HEK293T (cell line): ENCODE results near the gene HES7.
A peak's percentile ranks its signal among the peaks of the same experiment; 100 is the strongest.

ENCODE experiments used
- CTCF ChIA-PET: fragments of 350-600 bp; formaldehyde crosslinking; extraction: SDS; loops from one replicate; lab custom pipeline; 2021; ENCODE audit warnings: antibody characterized with exemption, inconsistent platforms; lab: Yijun Ruan, JAX
- POLR2A ChIA-PET: fragments of 350-600 bp; formaldehyde crosslinking; extraction: SDS; loops from one replicate; lab custom pipeline; 2020; ENCODE audit warnings: antibody characterized with exemption, inconsistent platforms; lab: Yijun Ruan, JAX
- DNase-seq: peaks from one replicate; pipeline ENCODE4 v3.0.0; 2012; ENCODE audit warnings: mixed read lengths; ENCODE audit errors: extremely low spot score
- ARNT ChIP-seq: fragments of 450-650 bp; IDR thresholded peaks from 2 replicates; pipeline ENCODE4 v1.6.1; 2017; ENCODE audit warnings: mild to moderate bottlenecking
- BHLHE40 ChIP-seq: fragments of 450-650 bp; IDR thresholded peaks from 2 replicates; pipeline ENCODE4 v1.6.1; 2016; ENCODE audit warnings: mild to moderate bottlenecking, moderate library complexity, borderline replicate concordance
- CTBP1 ChIP-seq: fragments of 450-650 bp; IDR thresholded peaks from 2 replicates; pipeline ENCODE4 v1.6.1; 2016; ENCODE audit warnings: borderline replicate concordance
- ELF4 ChIP-seq: fragments of 450-650 bp; IDR thresholded peaks from 2 replicates; pipeline ENCODE4 v1.6.1; 2017; ENCODE audit warnings: antibody characterized with exemption
- FOXA1 ChIP-seq: fragments of 450-650 bp; IDR thresholded peaks from 2 replicates; pipeline ENCODE4 v1.6.1; 2016; ENCODE audit warnings: mild to moderate bottlenecking
- FOXK2 ChIP-seq: fragments of 450-650 bp; IDR thresholded peaks from 2 replicates; pipeline ENCODE4 v1.6.1; 2016; ENCODE audit warnings: mild to moderate bottlenecking
- FOXM1 ChIP-seq: fragments of 450-650 bp; IDR thresholded peaks from 2 replicates; pipeline ENCODE4 v1.6.1; 2017; ENCODE audit warnings: mild to moderate bottlenecking, borderline replicate concordance
- HDGF ChIP-seq: fragments of 450-650 bp; IDR thresholded peaks from 2 replicates; pipeline ENCODE4 v1.6.1; 2017; ENCODE audit warnings: antibody characterized with exemption, borderline replicate concordance
- L3MBTL2 ChIP-seq: fragments of 450-650 bp; conservative IDR thresholded peaks from 2 replicates; pipeline ENCODE4 v1.6.1; 2016; ENCODE audit warnings: mild to moderate bottlenecking
- LEF1 ChIP-seq: fragments of 450-650 bp; IDR thresholded peaks from 2 replicates; pipeline ENCODE4 v1.6.1; 2017; ENCODE audit warnings: mild to moderate bottlenecking, borderline replicate concordance
- NFRKB ChIP-seq: fragments of 450-650 bp; IDR thresholded peaks from 2 replicates; pipeline ENCODE4 v1.6.1; 2016; ENCODE audit warnings: mild to moderate bottlenecking, moderate library complexity
- PKNOX1 ChIP-seq: fragments of 450-650 bp; IDR thresholded peaks from 2 replicates; pipeline ENCODE4 v1.6.1; 2016
- SP1 ChIP-seq: fragments of 450-650 bp; IDR thresholded peaks from 2 replicates; pipeline ENCODE4 v1.6.1; 2017
- SUZ12 ChIP-seq: fragments of 450-650 bp; IDR thresholded peaks from 2 replicates; pipeline ENCODE4 v1.6.1; 2016; ENCODE audit warnings: mild to moderate bottlenecking
- TARDBP ChIP-seq: fragments of 450-650 bp; IDR thresholded peaks from 2 replicates; pipeline ENCODE4 v1.6.1; 2016
- ZNF384 ChIP-seq: fragments of 450-650 bp; IDR thresholded peaks from 2 replicates; pipeline ENCODE4 v1.6.1; 2016

Gene HES7

GRCh38 chr17:8138374-8138671, 14.4 kb upstream of the HES7 start:
- ChIA-PET POLR2A (interaction anchor here (1.0 to 5.8 kb wide), 6 partner anchors 14 to 244 kb away, joined by 3 to 53 read pairs (median 4); partner anchors contain the start of genes PER1 and SLC25A35), CTCF (interaction anchor here (0.7 to 2.4 kb wide), 4 partner anchors 19 to 109 kb away, joined by 4 to 7 read pairs (median 5); partner anchors contain the start of gene CTC1)
- no peak for DNase-seq
- TF ChIP-seq L3MBTL2 (0 out of 2 replicates have a peak, but pooled peaks have one; percentile 28), FOXA1 (no peak)

- CTCF ChIA-PET: interaction anchor here (0.7 to 2.4 kb wide), 6 partner anchors 18 to 71 kb away, joined by 3 to 7 read pairs (median 4); no protein-coding TSS in a partner anchor
- TF ChIP-seq HDGF: no peak
- no peak for TF ChIP-seq L3MBTL2
- no peak for TF ChIP-seq PKNOX1
- TF ChIP-seq FOXM1: no peak
- TF ChIP-seq LEF1: no peak
- no peak for TF ChIP-seq FOXA1
- no peak for TF ChIP-seq ARNT
- TF ChIP-seq BHLHE40: no peak
- no peak for TF ChIP-seq FOXK2
- no peak for TF ChIP-seq NFRKB
- no peak for TF ChIP-seq ZNF384
- no peak for TF ChIP-seq TARDBP
- no peak for TF ChIP-seq SUZ12
- TF ChIP-seq SP1: no peak
- no peak for TF ChIP-seq CTBP1
- TF ChIP-seq ELF4: no peak
- POLR2A ChIA-PET: interaction anchor here (0.9 to 5.8 kb wide), 9 partner anchors 9 to 244 kb away, joined by 3 to 53 read pairs (median 4); partner anchors contain the start of genes AURKB, PER1 and SLC25A35
Observed at GRCh38 chr17:8137645-8138373, 13.9 kb upstream of the HES7 start.

GRCh38 chr17:8133941-8134340, 10.0 kb upstream of the HES7 start:
- ChIA-PET CTCF (interaction anchor here (0.9 kb wide), 1 partner anchor 73 kb away, joined by 3 read pairs; no protein-coding TSS in a partner anchor), POLR2A (interaction anchor here (0.7 to 1.3 kb wide), 3 partner anchors 20 to 90 kb away, joined by 3 to 4 read pairs (median 4); no protein-coding TSS in a partner anchor)
- TF ChIP-seq FOXM1: no peak
- TF ChIP-seq FOXK2: no peak
- no peak for TF ChIP-seq FOXA1
- no peak for TF ChIP-seq ELF4
- TF ChIP-seq SUZ12: no peak
- no peak for TF ChIP-seq SP1
- no peak for TF ChIP-seq TARDBP
- no peak for TF ChIP-seq ZNF384
- DNase-seq: no peak

More at GRCh38 chr17:8137645-8138373, 13.9 kb upstream of the HES7 start:
- DNase-seq: no peak

GRCh38 chr17:8133399-8133798, 9.5 kb upstream of the HES7 start:
- ChIA-PET CTCF (interaction anchor here (0.9 kb wide), 1 partner anchor 73 kb away, joined by 3 read pairs; no protein-coding TSS in a partner anchor), POLR2A (interaction anchor here (0.7 to 2.0 kb wide), 3 partner anchors 21 to 40 kb away, joined by 3 to 6 read pairs (median 4); no protein-coding TSS in a partner anchor)
- no peak for TF ChIP-seq L3MBTL2
- TF ChIP-seq ARNT: no peak

GRCh38 chr17:8131844-8132441, 8.0 kb upstream of the HES7 start:
- no peak for TF ChIP-seq LEF1
- no peak for TF ChIP-seq SUZ12
- no peak for TF ChIP-seq ARNT
- TF ChIP-seq FOXM1: no peak
- CTCF ChIA-PET: interaction anchor here (0.6 to 0.7 kb wide), 2 partner anchors 8 to 11 kb away, joined by 3 read pairs; partner anchors contain the start of gene HES7
- POLR2A ChIA-PET: interaction anchor here (1.0 to 2.0 kb wide), 2 partner anchors 25 to 42 kb away, joined by 4 to 6 read pairs; no protein-coding TSS in a partner anchor
- no peak for DNase-seq

More at GRCh38 chr17:8133399-8133798, 9.5 kb upstream of the HES7 start:
- DNase-seq: no peak

- POLR2A ChIA-PET: interaction anchor here (0.7 to 1.4 kb wide), 2 partner anchors 9 to 82 kb away, joined by 4 read pairs; partner anchors contain the start of gene AURKB
- no peak for DNase-seq
- CTCF ChIA-PET: no interaction called here
- TF ChIP-seq CTBP1 (no peak), FOXM1 (no peak), ARNT (no peak), ELF4 (no peak), FOXK2 (no peak), SP1 (no peak), NFRKB (no peak), L3MBTL2 (no peak), ZNF384 (no peak), FOXA1 (no peak), BHLHE40 (no peak), TARDBP (no peak), HDGF (no peak), LEF1 (no peak), PKNOX1 (no peak)
Observed at GRCh38 chr17:8128125-8128784, 4.3 kb upstream of the HES7 start.
